DLD1 (cell line): ENCODE measurements around the gene MICALL2.

ENCODE experiments used
- in situ Hi-C: cut with HindIII; loops from 2 replicates; pipeline ENCODE4 v1.10.0; 2017; ENCODE audit warnings: low sequenced_read_pairs

Gene MICALL2

DNA sequence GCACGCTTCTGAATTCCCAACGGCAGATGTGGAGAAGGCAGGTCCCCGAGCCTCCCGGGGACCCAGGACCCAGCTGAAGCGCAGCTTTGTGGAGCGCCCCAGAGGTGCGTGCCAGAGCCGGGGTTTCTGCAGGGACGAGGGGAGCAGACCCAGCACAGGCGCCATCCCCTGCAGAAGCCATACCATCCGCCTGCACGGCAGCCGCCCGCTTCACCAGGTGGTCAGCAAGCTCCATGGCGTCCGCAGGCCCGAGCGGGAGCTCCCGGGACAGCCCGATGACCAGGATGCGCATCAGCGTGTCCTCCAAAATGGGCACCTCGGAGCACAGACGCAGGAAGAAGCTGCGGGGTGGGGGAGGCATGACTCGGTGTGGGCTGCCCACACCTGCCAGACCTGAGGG is 34.3 kb upstream of the MICALL2 start:
- in situ Hi-C loops: no loop called here

- in situ Hi-C loops: no loop called here
These were observed 33.9 kb upstream of the MICALL2 start for GRCh38 chr7:1493129-1493528.

GRCh38 chr7:1492640-1493039 is 33.4 kb upstream of the MICALL2 start:
- in situ Hi-C loops: no loop called here

GRCh38 chr7:1492221-1492620 is 33.0 kb upstream of the MICALL2 start:
- in situ Hi-C loops: no loop called here

DNA sequence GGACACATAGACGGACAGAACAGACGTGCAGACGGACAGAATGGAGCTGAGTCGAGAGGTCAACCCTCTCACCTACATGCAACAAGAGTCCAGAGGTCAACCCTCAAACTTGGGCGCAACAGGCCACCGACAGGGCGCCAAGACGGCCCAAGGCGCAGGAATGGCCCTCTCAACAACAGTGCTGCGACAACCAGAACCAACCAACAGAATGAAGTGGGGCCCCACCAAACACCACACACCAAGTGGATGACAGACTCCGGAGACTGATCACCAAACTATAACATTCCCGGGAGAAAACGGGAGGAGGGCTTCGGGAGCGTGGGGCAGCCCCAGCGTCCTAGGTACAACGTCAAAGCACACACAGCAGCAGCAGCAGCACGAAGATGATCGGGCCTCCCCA is 31.6 kb upstream of the MICALL2 start:
- in situ Hi-C loops: no loop called here

DNA sequence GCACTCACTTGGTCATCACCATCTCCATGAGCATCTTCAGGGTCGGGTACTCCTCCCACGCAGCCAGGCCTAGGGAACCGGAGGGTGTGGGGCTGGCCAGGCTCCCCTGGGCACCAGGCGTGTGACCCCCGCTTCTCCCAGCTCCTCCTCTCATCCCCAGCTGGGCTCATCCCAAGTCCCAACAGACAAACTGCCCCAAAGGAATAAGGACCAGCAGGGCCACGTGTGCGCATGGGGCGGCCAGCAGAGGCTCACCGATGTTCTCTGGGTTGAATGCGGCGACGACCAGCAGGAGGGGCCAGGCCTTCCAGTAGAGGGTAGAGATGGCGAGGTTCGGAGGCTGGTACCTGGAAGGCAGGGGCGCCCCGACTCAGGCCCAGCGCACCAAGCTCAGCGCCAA is 30.1 kb upstream of the MICALL2 start:
- in situ Hi-C loops: no loop called here

DNA sequence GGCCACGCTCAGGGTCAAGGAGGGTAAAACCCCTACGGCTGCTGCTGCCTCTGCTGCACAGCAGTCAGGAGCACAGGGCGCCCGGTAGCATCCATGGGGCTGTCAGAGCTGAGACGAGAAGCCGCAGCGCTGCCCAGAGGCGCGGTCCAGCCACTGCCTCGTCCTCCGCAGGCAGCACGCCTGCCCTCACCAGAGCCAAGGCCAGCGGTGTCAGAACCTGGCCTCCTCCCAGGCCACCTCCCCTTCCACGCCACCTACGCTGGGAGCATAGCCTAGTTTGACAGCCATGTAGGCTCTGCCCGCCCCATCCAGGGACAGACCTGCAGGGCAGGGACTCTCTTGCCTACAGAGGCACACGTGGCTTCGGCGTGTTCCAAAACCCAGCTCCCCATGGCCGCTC is 28.7 kb upstream of the MICALL2 start:
- in situ Hi-C loops: no loop called here

DNA sequence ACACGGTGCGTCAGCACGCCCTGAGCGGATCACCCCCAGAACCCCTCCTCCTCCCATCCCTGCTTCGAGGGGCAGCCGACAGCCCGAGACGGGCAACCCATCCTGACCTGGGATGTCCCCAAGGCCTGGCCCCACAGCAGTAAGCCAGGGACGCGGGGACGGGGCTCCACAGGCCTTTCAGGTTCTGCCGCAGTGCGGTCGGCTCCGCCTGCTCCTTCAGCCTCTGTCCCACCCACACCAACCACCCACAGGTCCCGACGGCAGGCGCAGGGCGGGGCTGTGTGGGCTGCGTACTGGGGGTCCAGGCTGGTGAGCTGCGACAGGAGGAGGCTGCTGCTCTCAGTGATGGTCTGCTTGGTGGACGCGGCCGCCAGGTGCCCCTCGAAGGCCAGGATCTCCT is 28.2 kb upstream of the MICALL2 start:
- in situ Hi-C loops: no loop called here

GRCh38 chr7:1486571-1486970 is 27.3 kb upstream of the MICALL2 start:
- in situ Hi-C loops: no loop called here

DNA sequence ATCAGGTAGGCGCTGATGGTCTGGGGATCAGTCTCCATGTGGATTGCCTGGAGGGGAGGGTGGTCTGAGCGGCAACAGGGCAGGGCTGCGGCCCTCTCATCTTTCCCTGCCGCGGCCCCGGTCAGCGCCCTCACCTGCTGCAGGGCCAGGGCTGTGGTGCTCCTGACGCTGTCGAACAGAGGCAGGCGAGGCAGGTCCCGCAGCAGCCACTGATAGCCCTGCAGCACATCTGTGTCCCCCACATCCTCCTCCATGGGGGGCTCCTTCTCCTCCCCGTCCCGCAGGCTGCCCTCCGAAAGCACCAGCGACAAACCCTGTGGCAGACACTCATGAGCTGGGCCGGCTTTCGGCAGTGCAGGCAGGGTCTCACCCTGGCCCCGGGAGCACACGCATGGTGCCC is 25.9 kb upstream of the MICALL2 start:
- in situ Hi-C loops: no loop called here

DNA sequence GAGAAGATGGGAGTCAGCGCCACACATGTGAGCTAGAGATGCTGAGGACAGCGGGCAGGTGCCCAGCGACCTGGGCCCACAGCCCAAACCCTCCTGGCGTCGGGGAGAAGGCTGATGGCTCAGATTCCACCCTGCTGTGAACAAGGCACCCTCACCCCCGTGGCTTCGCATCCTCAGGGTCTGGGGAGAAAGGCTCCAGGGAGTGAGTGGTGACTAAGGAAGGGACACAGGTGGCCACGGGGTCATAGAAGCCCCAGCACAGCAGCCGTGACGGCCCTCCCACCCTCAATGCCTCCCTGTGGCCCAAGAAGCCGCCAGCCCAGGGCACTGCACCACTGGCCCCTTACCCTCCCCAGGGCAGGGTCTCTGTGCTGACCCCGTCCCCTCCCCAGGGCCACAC is 25.3 kb upstream of the MICALL2 start:
- in situ Hi-C loops: no loop called here

- in situ Hi-C loops: no loop called here
These were observed 24.6 kb upstream of the MICALL2 start for GRCh38 chr7:1483536-1484505.

GRCh38 chr7:1483079-1483478 is 23.8 kb upstream of the MICALL2 start:
- in situ Hi-C loops: no loop called here

GRCh38 chr7:1481300-1481699 is 22.0 kb upstream of the MICALL2 start:
- in situ Hi-C loops: no loop called here

- in situ Hi-C loops: no loop called here
These were observed 21.4 kb upstream of the MICALL2 start for GRCh38 chr7:1480670-1481069.

GRCh38 chr7:1479287-1479686 is 20.0 kb upstream of the MICALL2 start:
- in situ Hi-C loops: no loop called here

DNA sequence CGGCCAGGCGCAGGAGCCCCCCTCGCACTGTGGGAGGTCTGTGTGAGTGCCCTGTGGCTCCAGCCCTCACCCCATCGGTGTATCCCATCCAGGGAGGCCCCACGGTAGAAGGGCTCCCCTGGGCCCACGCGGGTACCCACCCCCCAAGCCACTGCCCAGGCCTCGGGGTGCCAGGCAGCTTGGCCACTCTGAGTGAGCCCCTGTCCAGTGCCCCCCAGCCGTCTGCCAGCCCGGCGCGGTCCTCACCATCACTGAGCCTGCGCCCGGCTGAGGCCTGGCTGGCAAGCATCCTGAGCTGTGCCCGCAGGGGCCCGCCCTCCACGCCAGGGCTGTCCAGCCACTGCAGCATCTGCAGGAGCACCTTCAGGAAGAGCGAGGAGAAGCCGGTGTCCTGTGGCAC is 19.2 kb upstream of the MICALL2 start:
- in situ Hi-C loops: no loop called here

DNA sequence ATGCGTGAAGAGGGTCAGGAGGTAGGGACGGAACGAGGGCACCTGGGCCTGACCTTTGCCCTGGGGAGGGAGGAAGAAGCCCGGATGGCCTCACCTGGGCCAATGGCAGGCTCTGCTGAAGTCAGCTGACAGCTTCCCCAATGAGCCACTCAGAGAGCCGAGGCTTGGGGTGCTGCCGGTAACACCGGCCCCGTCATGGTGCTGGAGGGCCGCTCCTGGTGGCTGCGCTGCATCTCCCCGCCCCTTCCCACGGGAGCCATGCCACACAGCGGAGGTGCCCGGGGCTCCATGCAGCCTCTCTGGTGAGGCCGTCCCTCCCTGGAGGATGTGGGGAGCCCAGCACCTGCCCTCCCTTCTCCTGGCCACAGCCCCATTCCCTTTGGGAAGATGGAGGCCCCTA is 17.6 kb upstream of the MICALL2 start:
- in situ Hi-C loops: no loop called here

DNA sequence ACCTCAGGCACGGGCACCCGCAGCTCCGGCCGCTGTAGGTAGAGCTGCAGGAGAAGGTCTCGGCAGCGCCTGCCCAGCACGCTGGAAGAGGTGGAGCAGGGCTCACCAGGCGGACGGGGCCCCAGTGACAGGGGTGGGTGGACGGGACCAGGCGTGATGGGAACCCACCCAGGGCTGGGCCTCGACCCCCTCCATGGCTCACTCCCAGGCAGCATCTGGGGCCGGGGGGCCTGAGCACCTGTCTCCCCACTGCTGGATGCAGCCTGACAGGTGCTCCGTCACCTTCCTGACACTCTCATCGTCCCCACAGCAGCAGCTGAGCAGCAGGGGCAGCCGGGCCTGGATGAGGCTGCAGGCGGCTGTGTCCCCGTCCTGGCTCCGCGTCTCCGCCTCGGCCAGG is 16.7 kb upstream of the MICALL2 start:
- in situ Hi-C loops: no loop called here

DNA sequence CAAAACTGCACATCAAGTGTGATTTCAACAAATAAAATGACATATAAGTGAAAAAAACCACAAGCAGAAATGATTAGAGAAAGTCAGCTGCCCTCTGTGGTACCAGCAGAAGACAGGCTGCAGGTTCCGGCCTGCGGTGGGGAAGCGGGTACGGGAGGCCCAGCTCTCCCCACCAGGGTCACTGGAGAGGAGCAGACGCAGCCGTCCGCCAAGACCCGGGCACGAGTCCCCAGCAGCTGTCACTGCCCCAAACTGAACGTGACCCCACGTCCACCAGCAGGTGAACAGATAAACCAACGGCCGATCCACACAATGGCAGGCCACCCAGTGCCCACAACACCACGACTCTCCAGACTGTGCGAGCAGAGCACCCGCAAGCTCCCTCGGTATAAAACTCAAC is 16.1 kb upstream of the MICALL2 start:
- in situ Hi-C loops: no loop called here

DNA sequence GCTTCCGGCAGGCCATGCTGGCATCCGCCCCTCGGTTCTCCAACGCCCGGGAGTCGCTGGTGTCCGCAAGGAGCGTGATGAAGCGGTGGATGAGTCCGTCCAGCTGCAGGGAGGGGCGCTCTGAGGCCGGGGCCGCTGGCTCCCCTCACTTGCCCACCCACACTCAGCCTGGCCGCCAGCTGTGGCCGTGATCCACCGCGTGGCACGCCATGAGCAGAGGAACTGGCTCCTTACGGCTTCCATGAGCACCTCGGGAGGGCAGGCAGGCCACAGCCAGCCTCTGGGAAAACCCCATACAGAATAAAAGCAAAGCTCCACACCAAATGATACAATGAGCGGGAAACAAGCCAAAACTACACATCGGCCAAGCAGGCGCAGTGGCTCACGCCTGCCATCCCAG is 15.5 kb upstream of the MICALL2 start:
- in situ Hi-C loops: no loop called here

DNA sequence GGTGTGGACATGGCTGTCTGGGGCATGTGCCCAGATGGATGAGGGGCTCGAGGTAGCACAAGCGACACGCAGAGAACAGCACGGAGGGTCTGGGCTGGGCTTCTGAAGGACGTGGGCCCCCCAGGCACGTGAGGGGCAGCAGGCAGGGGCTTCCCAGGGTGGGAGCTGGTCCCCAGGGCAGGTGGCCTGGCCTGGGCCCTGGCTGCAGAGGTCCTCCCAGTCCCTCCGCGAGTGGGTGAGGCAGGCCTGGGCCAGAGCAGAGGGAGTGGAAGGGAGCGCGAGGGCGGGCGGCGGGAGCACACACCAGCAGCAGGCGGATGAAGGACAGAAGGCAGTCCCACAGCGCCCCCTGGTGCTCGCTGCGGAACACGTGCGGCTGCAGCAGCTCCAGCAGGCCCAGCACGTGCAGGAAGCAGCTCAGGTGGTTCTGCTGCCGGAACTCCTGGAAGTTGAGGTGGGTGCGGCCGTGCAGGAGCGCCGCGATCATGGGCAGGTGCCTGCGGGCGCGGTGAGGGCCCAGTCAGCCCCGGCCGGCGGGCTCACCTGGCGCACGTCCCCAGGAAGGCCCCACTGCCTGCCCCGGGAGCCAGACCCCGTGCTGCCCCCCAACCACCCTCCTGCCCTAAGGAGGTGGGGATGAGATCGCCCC is 14.7 kb upstream of the MICALL2 start:
- in situ Hi-C loops: no loop called here
